BLaER1 (cell line): ENCODE measurements around the gene ASAP2.

Experiments
- H3K27ac ChIP-seq: shearing (Covaris generic); formaldehyde crosslinking; 2 replicates; pipeline ENCODE4 v1.8.1; 2022
- H3K27me3 ChIP-seq: shearing (Covaris generic); formaldehyde crosslinking; 2 replicates; pipeline ENCODE4 v1.8.1; 2022
- H3K36me3 ChIP-seq: shearing (Covaris generic); formaldehyde crosslinking; 2 replicates; pipeline ENCODE4 v1.8.1; 2022
- H3K4me1 ChIP-seq: shearing (Covaris generic); formaldehyde crosslinking; 2 replicates; pipeline ENCODE4 v1.8.1; 2022
- H3K4me2 ChIP-seq: shearing (Covaris generic); formaldehyde crosslinking; 2 replicates; pipeline ENCODE4 v1.8.1; 2022
- H3K4me3 ChIP-seq: shearing (Covaris generic); formaldehyde crosslinking; 2 replicates; pipeline ENCODE4 v1.8.1; 2022
- H3K9ac ChIP-seq: shearing (Covaris generic); formaldehyde crosslinking; 2 replicates; pipeline ENCODE4 v1.8.1; 2022
- H3K9me3 ChIP-seq: shearing (Covaris generic); formaldehyde crosslinking; 2 replicates; pipeline ENCODE4 v1.8.1; 2022
- H4K20me1 ChIP-seq: shearing (Covaris generic); formaldehyde crosslinking; 2 replicates; pipeline ENCODE4 v1.8.1; 2022
- Cebpa-rat ChIP-seq: shearing (Covaris generic); IDR thresholded peaks from 2 replicates; pipeline ENCODE4 v1.8.1; 2022

ASAP2 gene

GRCh38 chr2:9310377-9310776 lies 103.8 kb downstream of the ASAP2 start:
- Histone ChIP-seq H3K27me3 (no peaks in the 10 kb centered on the region), H3K36me3 (peaks cover 58% of the 10 kb centered on the region), H3K4me1 (peaks cover 47% of the 10 kb centered on the region), H3K9me3 (no peaks in the 10 kb centered on the region), H3K9ac (0 out of 2 replicates have a peak overlapping the region, but pooled peaks have one; percentile 35), H3K4me2 (peak overlapping the region; percentile 2; the same call in 1 of the 2 replicates), H4K20me1 (peaks cover 56% of the 10 kb centered on the region), H3K27ac (0 out of 2 replicates have a peak overlapping the region, but pooled peaks have one; percentile 12), H3K4me3 (no peak overlapping the region)
- TF ChIP-seq Cebpa-rat = no peak

- no peaks in the 10 kb centered on the region for H3K9me3 ChIP-seq
- peaks cover 56% of the 10 kb centered on the region for H4K20me1 ChIP-seq
- H3K36me3 ChIP-seq = peaks cover 60% of the 10 kb centered on the region
- H3K4me3 ChIP-seq = no peak overlapping the region
- H3K9ac ChIP-seq = 0 out of 2 replicates have a peak overlapping the region, but pooled peaks have one; percentile 35
- H3K27ac ChIP-seq = 0 out of 2 replicates have a peak overlapping the region, but pooled peaks have one; percentile 12
- TF ChIP-seq Cebpa-rat = no peak
- H3K4me2 ChIP-seq = peak overlapping the region; percentile 2; the same call in 1 of the 2 replicates
- peaks cover 47% of the 10 kb centered on the region for H3K4me1 ChIP-seq
- no peaks in the 10 kb centered on the region for H3K27me3 ChIP-seq
These were observed 104.2 kb downstream of the ASAP2 start for GRCh38 chr2:9310798-9311197.

- H3K36me3 ChIP-seq = peaks cover 65% of the 10 kb centered on the region
- no peak for TF ChIP-seq Cebpa-rat
- H3K9ac ChIP-seq = no peak overlapping the region
- no peak overlapping the region for H3K27ac ChIP-seq
- no peak overlapping the region for H3K4me2 ChIP-seq
- no peaks in the 10 kb centered on the region for H3K9me3 ChIP-seq
- H3K4me1 ChIP-seq = peaks cover 43% of the 10 kb centered on the region
- peaks cover 53% of the 10 kb centered on the region for H4K20me1 ChIP-seq
- no peak overlapping the region for H3K4me3 ChIP-seq
- H3K27me3 ChIP-seq = no peaks in the 10 kb centered on the region
These were observed 104.9 kb downstream of the ASAP2 start for GRCh38 chr2:9311488-9311887.

- Histone ChIP-seq H3K9me3 (no peaks in the 10 kb centered on the region), H3K27ac (no peak overlapping the region), H3K36me3 (peaks cover 63% of the 10 kb centered on the region), H3K27me3 (no peaks in the 10 kb centered on the region), H3K9ac (no peak overlapping the region), H3K4me2 (no peak overlapping the region), H3K4me3 (no peak overlapping the region), H4K20me1 (peaks cover 42% of the 10 kb centered on the region), H3K4me1 (peaks cover 33% of the 10 kb centered on the region)
- TF ChIP-seq Cebpa-rat = no peak
These were observed 106.0 kb downstream of the ASAP2 start for GRCh38 chr2:9312591-9312990.

- H3K36me3 ChIP-seq = peaks cover 66% of the 10 kb centered on the region
These were observed 106.8 kb downstream of the ASAP2 start for GRCh38 chr2:9313443-9313842.

GRCh38 chr2:9315280-9315847 lies 108.8 kb downstream of the ASAP2 start:
- Histone ChIP-seq H3K9me3 (no peaks in the 10 kb centered on the region), H3K36me3 (peaks cover 72% of the 10 kb centered on the region), H3K27ac (no peak overlapping the region), H3K4me1 (peaks cover 28% of the 10 kb centered on the region), H4K20me1 (peaks cover 14% of the 10 kb centered on the region), H3K9ac (no peak overlapping the region), H3K4me3 (no peak overlapping the region), H3K4me2 (no peak overlapping the region), H3K27me3 (no peaks in the 10 kb centered on the region)
- TF ChIP-seq Cebpa-rat = no peak

More at GRCh38 chr2:9313443-9313842, 106.8 kb downstream of the ASAP2 start:
- no peak overlapping the region for H3K9ac ChIP-seq
- H4K20me1 ChIP-seq = peaks cover 33% of the 10 kb centered on the region
- no peak for TF ChIP-seq Cebpa-rat
- H3K4me1 ChIP-seq = peaks cover 25% of the 10 kb centered on the region
- H3K9me3 ChIP-seq = no peaks in the 10 kb centered on the region
- H3K4me2 ChIP-seq = no peak overlapping the region
- no peak overlapping the region for H3K27ac ChIP-seq
- no peak overlapping the region for H3K4me3 ChIP-seq
- no peaks in the 10 kb centered on the region for H3K27me3 ChIP-seq

- no peak for TF ChIP-seq Cebpa-rat
- peaks cover 82% of the 10 kb centered on the region for H3K36me3 ChIP-seq
These were observed 110.9 kb downstream of the ASAP2 start for GRCh38 chr2:9317559-9317958.

GRCh38 chr2:9318461-9319337 lies 112.1 kb downstream of the ASAP2 start:
- Histone ChIP-seq H4K20me1 (no peaks in the 10 kb centered on the region; the same call in 1 of the 2 replicates), H3K27me3 (no peaks in the 10 kb centered on the region), H3K36me3 (peaks cover 82% of the 10 kb centered on the region), H3K4me1 (peaks cover 24% of the 10 kb centered on the region), H3K9me3 (no peaks in the 10 kb centered on the region), H3K9ac (no peak overlapping the region), H3K4me2 (peak overlapping the region; percentile 40), H3K27ac (peak overlapping the region; percentile 43), H3K4me3 (no peak overlapping the region)
- no peak for TF ChIP-seq Cebpa-rat

More at GRCh38 chr2:9317559-9317958, 110.9 kb downstream of the ASAP2 start:
- H3K4me3 ChIP-seq = no peak overlapping the region
- no peaks in the 10 kb centered on the region for H3K9me3 ChIP-seq
- no peak overlapping the region for H3K9ac ChIP-seq
- no peak overlapping the region for H3K27ac ChIP-seq
- H3K4me2 ChIP-seq = no peak overlapping the region
- H4K20me1 ChIP-seq = no peaks in the 10 kb centered on the region; the same call in 1 of the 2 replicates
- no peaks in the 10 kb centered on the region for H3K27me3 ChIP-seq
- peaks cover 24% of the 10 kb centered on the region for H3K4me1 ChIP-seq

GRCh38 chr2:9319338-9319715 lies 112.7 kb downstream of the ASAP2 start:
- TF ChIP-seq Cebpa-rat = no peak
- no peaks in the 10 kb centered on the region for H3K27me3 ChIP-seq
- H3K4me2 ChIP-seq = peak overlapping the region; percentile 40
- H3K4me3 ChIP-seq = no peak overlapping the region
- peak overlapping the region; percentile 43; the same call in 1 of the 2 replicates for H3K27ac ChIP-seq
- H3K36me3 ChIP-seq = peaks cover 86% of the 10 kb centered on the region
- no peaks in the 10 kb centered on the region; the same call in 1 of the 2 replicates for H4K20me1 ChIP-seq
- H3K9me3 ChIP-seq = no peaks in the 10 kb centered on the region
- H3K4me1 ChIP-seq = peaks cover 24% of the 10 kb centered on the region
- H3K9ac ChIP-seq = no peak overlapping the region

GRCh38 chr2:9322576-9322975 lies 116.0 kb downstream of the ASAP2 start:
- H3K27me3 ChIP-seq = no peaks in the 10 kb centered on the region
- TF ChIP-seq Cebpa-rat = no peak
- H3K4me2 ChIP-seq = no peak overlapping the region
- no peak overlapping the region for H3K27ac ChIP-seq
- peaks cover 81% of the 10 kb centered on the region for H3K36me3 ChIP-seq
- no peak overlapping the region for H3K4me3 ChIP-seq
- no peaks in the 10 kb centered on the region; the same call in 1 of the 2 replicates for H4K20me1 ChIP-seq
- H3K4me1 ChIP-seq = peaks cover 47% of the 10 kb centered on the region
- no peak overlapping the region for H3K9ac ChIP-seq
- no peaks in the 10 kb centered on the region for H3K9me3 ChIP-seq
